HEK293 (cell line): Measurements from ENCODE around the gene NLRP9.
A peak's percentile ranks its signal among the peaks of the same experiment; 100 is the strongest.

ENCODE experiments used
- CTCF ChIA-PET: fragments of 350-600 bp; formaldehyde crosslinking; extraction: SDS; loops from one replicate; lab custom pipeline; 2021; ENCODE audit warnings: antibody characterized with exemption; lab: Yijun Ruan, JAX
- POLR2A ChIA-PET: fragments of 300-600 bp; formaldehyde crosslinking; extraction: SDS; loops from one replicate; lab custom pipeline; 2020; ENCODE audit warnings: antibody characterized with exemption, inconsistent platforms; lab: Yijun Ruan, JAX
- H3K27ac ChIP-seq: fragments of 200-500 bp; sonication (Bioruptor generic); 2 replicates; pipeline ENCODE4 v1.5.1; 2014; ENCODE audit warnings: low read depth, low read length, control low read depth, inconsistent platforms; ENCODE audit errors: extremely low read depth
- H3K36me3 ChIP-seq, 2 experiments: fragments of 200-500 bp in 1 of 2; sonication (Bioruptor generic) in 1 of 2; 1 replicate in 1 of 2; 2 replicates in 1 of 2; pipeline ENCODE4 v1.5.1; 2014 to 2017; ENCODE audit warnings: inconsistent platforms in 2 of 2, low read length in 2 of 2; ENCODE audit not compliant: control insufficient read depth in 2 of 2, insufficient read depth in 1 of 2
- H3K4me1 ChIP-seq: fragments of 200-500 bp; sonication (Bioruptor generic); 2 replicates; pipeline ENCODE4 v1.5.1; 2014; ENCODE audit warnings: mild to moderate bottlenecking, low read length, inconsistent platforms; ENCODE audit not compliant: control insufficient read depth, insufficient read depth
- H3K4me3 ChIP-seq: 2 replicates; pipeline ENCODE4 v1.5.1; 2011; ENCODE audit warnings: low read depth, mild to moderate bottlenecking, control low read depth, low read length, moderate library complexity
- H3K9me3 ChIP-seq: fragments of 200-500 bp; sonication (Bioruptor generic); 2 replicates; pipeline ENCODE4 v1.5.1; 2014; ENCODE audit warnings: low read depth, low read length, inconsistent platforms; ENCODE audit not compliant: control insufficient read depth, insufficient read depth
- EGR2 ChIP-seq: fragments of 450-650 bp; formaldehyde crosslinking; IDR thresholded peaks from 2 replicates; pipeline ENCODE4 v1.5.1; 2016; ENCODE audit warnings: low read depth, missing biosample characterization, missing genetic modification characterization
- GLI2 ChIP-seq: fragments of 450-650 bp; formaldehyde crosslinking; IDR thresholded peaks from 2 replicates; pipeline ENCODE4; 2017; ENCODE audit warnings: missing biosample characterization, missing genetic modification characterization, low read depth, borderline replicate concordance
- GLIS2 ChIP-seq: fragments of 450-650 bp; formaldehyde crosslinking; IDR thresholded peaks from 2 replicates; pipeline ENCODE4 v1.5.1; 2016; ENCODE audit warnings: missing biosample characterization, missing genetic modification characterization
- KLF1 ChIP-seq: fragments of 450-650 bp; formaldehyde crosslinking; IDR thresholded peaks from 2 replicates; pipeline ENCODE4 v1.5.1; 2016; ENCODE audit warnings: missing biosample characterization, missing genetic modification characterization
- KLF17 ChIP-seq: fragments of 450-650 bp; formaldehyde crosslinking; IDR thresholded peaks from 2 replicates; pipeline ENCODE4 v1.5.1; 2016; ENCODE audit warnings: missing biosample characterization, missing genetic modification characterization
- PRDM1 ChIP-seq: fragments of 450-650 bp; formaldehyde crosslinking; IDR thresholded peaks from 2 replicates; pipeline ENCODE4; 2016; ENCODE audit warnings: missing biosample characterization, missing genetic modification characterization
- SCRT2 ChIP-seq: fragments of 450-650 bp; formaldehyde crosslinking; IDR thresholded peaks from 2 replicates; pipeline ENCODE4 v1.5.1; 2016; ENCODE audit warnings: missing biosample characterization, missing genetic modification characterization
- ZEB2 ChIP-seq: fragments of 450-650 bp; formaldehyde crosslinking; IDR thresholded peaks from 2 replicates; pipeline ENCODE4 v1.5.1; 2016; ENCODE audit warnings: missing biosample characterization, missing genetic modification characterization
- ZFHX2 ChIP-seq: fragments of 450-650 bp; formaldehyde crosslinking; conservative IDR thresholded peaks from 2 replicates; pipeline ENCODE4 v1.5.1; 2016; ENCODE audit warnings: missing biosample characterization, missing genetic modification characterization
- ZFP69B ChIP-seq: fragments of 450-650 bp; formaldehyde crosslinking; IDR thresholded peaks from 2 replicates; pipeline ENCODE4 v1.5.1; 2016; ENCODE audit warnings: missing biosample characterization, missing genetic modification characterization
- ZNF510 ChIP-seq: fragments of 450-650 bp; formaldehyde crosslinking; IDR thresholded peaks from 2 replicates; pipeline ENCODE4 v1.5.1; 2018; ENCODE audit warnings: mild to moderate bottlenecking, missing genetic modification characterization, missing biosample characterization; ENCODE audit not compliant: insufficient replicate concordance
- ZNF624 ChIP-seq: fragments of 450-650 bp; formaldehyde crosslinking; IDR thresholded peaks from 2 replicates; pipeline ENCODE4 v1.5.1; 2017; ENCODE audit warnings: missing biosample characterization, missing genetic modification characterization
- ZNF670 ChIP-seq: fragments of 450-650 bp; formaldehyde crosslinking; IDR thresholded peaks from 2 replicates; pipeline ENCODE4 v1.5.1; 2016; ENCODE audit warnings: missing biosample characterization, missing genetic modification characterization, low read depth
- TF ChIP-seq, protein P1 (sequence below): fragments of 450-650 bp; formaldehyde crosslinking; IDR thresholded peaks from 2 replicates; pipeline ENCODE4 v1.5.1; 2016; ENCODE audit warnings: missing biosample characterization, missing genetic modification characterization

Gene NLRP9

DNA sequence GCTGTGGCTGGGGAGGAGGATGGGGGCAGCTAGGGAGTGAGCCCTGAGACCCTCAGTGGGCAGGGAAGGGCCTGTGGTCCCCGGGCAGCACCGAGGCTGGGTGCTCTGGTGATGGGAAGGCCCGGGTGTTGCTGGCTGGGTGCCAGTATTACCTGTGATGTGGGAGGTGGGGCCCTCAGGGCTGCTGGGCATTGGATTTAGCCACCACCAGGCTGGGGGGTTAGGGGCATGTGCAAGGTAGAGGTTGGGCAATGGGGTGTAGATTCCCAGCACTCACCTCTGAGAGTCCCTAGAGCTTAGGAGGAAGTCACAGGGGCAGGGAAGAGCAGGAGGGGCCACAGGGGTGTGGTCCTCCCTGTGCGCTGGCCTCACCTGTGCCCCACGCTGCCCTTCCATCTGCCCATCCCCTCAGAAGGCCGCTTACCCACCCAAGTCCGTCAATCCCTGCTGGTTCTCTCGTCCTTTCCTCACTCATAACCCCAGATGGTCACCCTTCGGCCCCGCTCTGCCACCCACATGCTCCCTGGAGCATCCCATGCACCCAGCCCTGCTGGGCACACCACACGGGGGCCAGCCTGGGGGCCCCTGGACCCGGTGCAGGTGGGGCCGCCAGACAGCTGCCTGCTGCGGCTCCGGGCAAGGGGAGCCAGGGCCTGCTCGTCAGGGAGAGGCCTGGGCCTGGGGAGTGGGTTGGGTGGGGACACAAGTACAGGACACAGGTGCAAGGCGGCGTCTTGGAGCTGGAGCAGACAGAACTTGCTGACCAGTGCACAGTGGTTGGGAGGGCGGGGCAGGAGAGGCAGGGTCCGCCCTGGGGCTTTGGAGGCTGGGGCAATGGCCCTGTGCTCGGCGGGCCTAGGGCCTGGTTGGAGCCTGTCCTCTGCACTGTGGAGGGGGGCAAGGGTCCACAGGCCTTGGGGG, 50.7 kb downstream of the NLRP9 start:
- no peak overlapping the region for H3K27ac ChIP-seq

DNA sequence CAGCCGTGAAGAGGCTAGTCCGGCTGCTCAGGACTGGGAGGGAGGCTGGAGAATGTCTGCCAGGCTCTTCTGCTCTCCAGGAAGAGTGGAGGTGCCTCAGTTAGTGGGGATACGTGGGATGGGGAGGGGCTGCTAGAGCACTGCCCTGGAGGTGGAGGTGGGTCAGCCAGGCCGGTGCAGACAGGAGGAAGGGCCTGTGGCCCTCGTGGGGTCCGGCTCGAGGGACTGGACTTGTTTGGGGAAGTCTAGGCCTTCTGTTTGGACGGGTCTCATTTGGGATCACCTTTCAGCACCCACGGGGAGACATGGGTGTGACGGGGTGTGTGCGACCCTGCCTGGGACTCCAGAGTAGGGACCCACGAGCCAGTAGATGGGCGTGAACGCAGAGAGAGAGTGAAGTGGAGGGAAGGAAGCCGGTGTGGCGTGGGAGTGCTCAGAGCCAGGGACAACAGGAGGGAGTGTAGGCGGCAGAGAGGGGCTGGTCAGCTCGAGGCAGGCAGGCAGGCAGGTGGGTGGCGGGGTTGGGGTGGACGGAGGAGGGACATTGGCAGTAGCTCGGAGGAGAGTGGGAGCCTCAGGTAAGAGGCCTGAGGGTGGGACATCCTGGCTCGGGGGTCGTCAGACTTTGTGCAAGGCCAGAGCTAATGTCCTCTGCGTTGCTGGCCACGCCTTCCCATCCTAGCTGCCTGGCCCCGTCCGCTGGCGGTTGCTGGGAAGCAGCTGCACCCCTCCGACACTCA, 51.7 kb downstream of the NLRP9 start:
- Histone ChIP-seq H3K27ac (no peak overlapping the region), H3K36me3 (peaks cover 28 to 89% of the 10 kb centered on the region in 2 experiments), H3K4me1 (no peaks in the 10 kb centered on the region), H3K9me3 (no peaks in the 10 kb centered on the region), H3K4me3 (no peak overlapping the region)
- CTCF ChIA-PET = no interaction called here
- POLR2A ChIA-PET = interaction anchor here (0.6 kb wide), 1 partner anchor 1572 kb away, joined by 5 read pairs; no protein-coding TSS in a partner anchor
- TF ChIP-seq KLF1 (tag by site-specific recombination) (peak; percentile 79), ZNF510 (no peak), ZFHX2 (peak; percentile 96), KLF17 (tag by site-specific recombination) (0 out of 2 replicates have a peak, but pooled peaks have one; percentile 36), ZFP69B (tag by site-specific recombination) (no peak), ZNF670 (tag by site-specific recombination) (no peak), EGR2 (tag by site-specific recombination) (peak; percentile 97)

More for the DNA sequence above, 50.7 kb downstream of the NLRP9 start:
- H3K9me3 ChIP-seq = no peaks in the 10 kb centered on the region
- H3K4me1 ChIP-seq = no peaks in the 10 kb centered on the region
- TF ChIP-seq GLIS2 (tag by site-specific recombination) (peak; percentile 16; the same call in 1 of the 2 replicates), ZNF624 (tag by site-specific recombination) (no peak), KLF1 (tag by site-specific recombination) (peak; percentile 20; the same call in 1 of the 2 replicates)
- TF ChIP-seq, all 188 proteins: peak for 2
- Histone ChIP-seq H3K4me3 (no peak overlapping the region), H3K36me3 (peaks cover 19 to 88% of the 10 kb centered on the region in 2 experiments)
- CTCF ChIA-PET = no interaction called here
- POLR2A ChIA-PET = no interaction called here

DNA sequence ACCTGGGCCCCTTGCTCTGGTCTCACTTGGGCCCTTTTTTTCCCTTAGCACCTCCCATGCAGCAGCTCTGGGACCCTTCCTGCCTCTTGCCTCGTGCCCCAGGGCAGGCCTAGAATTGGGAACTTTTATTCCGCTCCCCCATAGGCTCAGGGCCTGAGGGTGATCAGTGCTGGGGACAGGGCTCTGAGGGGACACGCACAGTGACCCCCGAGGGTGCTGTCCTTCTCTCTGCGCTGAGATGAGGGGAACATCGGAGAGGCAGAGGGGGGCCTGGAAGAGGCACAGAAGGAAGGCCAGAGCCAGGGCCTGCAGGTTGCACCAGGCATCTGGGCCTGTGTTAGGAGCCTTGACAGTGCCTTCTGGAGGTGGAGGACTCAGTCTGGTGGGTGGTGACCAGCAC, 52.4 kb downstream of the NLRP9 start:
- no peaks in the 10 kb centered on the region for H3K9me3 ChIP-seq
- TF ChIP-seq ZEB2 (tag by site-specific recombination) (no peak), PRDM1 (tag by site-specific recombination) (no peak)
- TF ChIP-seq, protein P1, sequence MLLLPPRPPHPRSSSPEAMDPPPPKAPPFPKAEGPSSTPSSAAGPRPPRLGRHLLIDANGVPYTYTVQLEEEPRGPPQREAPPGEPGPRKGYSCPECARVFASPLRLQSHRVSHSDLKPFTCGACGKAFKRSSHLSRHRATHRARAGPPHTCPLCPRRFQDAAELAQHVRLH (tag by site-specific recombination) = no peak
- H3K4me3 ChIP-seq = no peak overlapping the region
- ChIA-PET CTCF (interaction anchor here (0.6 kb wide), 1 partner anchor 1205 kb away, joined by 5 read pairs; no protein-coding TSS in a partner anchor), POLR2A (no interaction called here)
- peaks cover 29 to 90% of the 10 kb centered on the region in 2 experiments for H3K36me3 ChIP-seq
- H3K27ac ChIP-seq = no peak overlapping the region
- H3K4me1 ChIP-seq = no peaks in the 10 kb centered on the region

GRCh38 chr19:55684946-55685681, 53.1 kb downstream of the NLRP9 start:
- POLR2A ChIA-PET = interaction anchor here (1.3 kb wide), 1 partner anchor 21 kb away, joined by 3 read pairs; no protein-coding TSS in a partner anchor
- no peaks in the 10 kb centered on the region for H3K9me3 ChIP-seq
- TF ChIP-seq GLI2 = no peak
- TF ChIP-seq SCRT2 = peak; percentile 73
- TF ChIP-seq, all 188 proteins: peak for 1
- no peak overlapping the region for H3K4me3 ChIP-seq
- peaks cover 29 to 90% of the 10 kb centered on the region in 2 experiments for H3K36me3 ChIP-seq
- H3K4me1 ChIP-seq = no peaks in the 10 kb centered on the region
- no peak overlapping the region for H3K27ac ChIP-seq
- CTCF ChIA-PET = interaction anchor here (0.6 kb wide), 1 partner anchor 1204 kb away, joined by 5 read pairs; no protein-coding TSS in a partner anchor
